HL-60 (cell line): ENCODE results near the gene GPR150.

Experiments
- DNase-seq, 2 experiments: peaks; one replicate each; pipeline ENCODE4 v3.0.0-alpha.2; 2010 to 2020; ENCODE audit warnings: low read depth in 1 of 2, low spot score in 1 of 2
- H3K27ac ChIP-seq: fragments of 250-450 bp; sonication (Bioruptor Pico); replicated peaks from 2 replicates; pipeline ENCODE4 v1.5.1; 2020; ENCODE audit warnings: mild to moderate bottlenecking, moderate library complexity
- H3K27me3 ChIP-seq: fragments of 250-450 bp; sonication (Bioruptor Pico); 2 replicates; pipeline ENCODE4 v1.5.1; 2021; ENCODE audit warnings: mild to moderate bottlenecking, moderate library complexity; ENCODE audit not compliant: insufficient read depth, poor library complexity, severe bottlenecking
- H3K4me3 ChIP-seq: replicated peaks from 2 replicates; pipeline ENCODE4 v1.5.1; 2011; ENCODE audit warnings: mild to moderate bottlenecking, control low read depth, low read length; ENCODE audit not compliant: insufficient read depth
- CTCF ChIP-seq: IDR thresholded peaks from one replicate; pipeline ENCODE4 v1.5.1; 2011; ENCODE audit warnings: low read length, control low read depth, inconsistent platforms; ENCODE audit not compliant: insufficient read depth
- GABPA ChIP-seq: IDR thresholded peaks from 2 replicates; pipeline ENCODE4 v1.6.1; 2012; ENCODE audit warnings: low read depth
- POLR2AphosphoS5 ChIP-seq: IDR thresholded peaks from 2 replicates; pipeline ENCODE4 v1.6.1; 2012; ENCODE audit warnings: low read depth
- REST ChIP-seq: IDR thresholded peaks from 2 replicates; pipeline ENCODE4 v1.6.1; 2012; ENCODE audit warnings: low read depth; ENCODE audit not compliant: insufficient replicate concordance
- SPI1 ChIP-seq: IDR thresholded peaks from 2 replicates; pipeline ENCODE4 v1.6.1; 2012; ENCODE audit warnings: low read depth, mild to moderate bottlenecking, borderline replicate concordance

GPR150 gene

GRCh38 chr5:95590880-95591279 lies 29.0 kb upstream of the GPR150 start:
- H3K27me3 ChIP-seq, result no peaks in the 10 kb centered on the region
- no peak for DNase-seq
- no peak overlapping the region for H3K27ac ChIP-seq
- TF ChIP-seq GABPA (no peak), POLR2AphosphoS5 (no peak), SPI1 (no peak), CTCF (no peak), REST (no peak)
- H3K4me3 ChIP-seq, result no peak overlapping the region

GRCh38 chr5:95591490-95591901 lies 28.4 kb upstream of the GPR150 start:
- Histone ChIP-seq H3K27ac (no peak overlapping the region), H3K4me3 (no peak overlapping the region), H3K27me3 (no peaks in the 10 kb centered on the region)
- no peak for DNase-seq
- TF ChIP-seq GABPA (no peak), SPI1 (no peak), POLR2AphosphoS5 (no peak), CTCF (no peak), REST (no peak)

GRCh38 chr5:95595289-95595931 lies 24.5 kb upstream of the GPR150 start:
- Histone ChIP-seq H3K27me3 (no peaks in the 10 kb centered on the region), H3K4me3 (no peak overlapping the region), H3K27ac (no peak overlapping the region)
- DNase-seq, result no peak
- TF ChIP-seq CTCF, result no peak
- no peak for TF ChIP-seq SPI1
- TF ChIP-seq GABPA, result no peak
- no peak for TF ChIP-seq REST
- TF ChIP-seq POLR2AphosphoS5, result no peak
